ENCODE data around the gene DAP. TPM values are rescaled to one million over a fixed set of nuclear protein-coding genes. Genes with fewer than 3 reads are reported as not detected.

The DAP gene
- total RNA-seq, 1 experiment from 2014 or later, result 138 TPM

DNA sequence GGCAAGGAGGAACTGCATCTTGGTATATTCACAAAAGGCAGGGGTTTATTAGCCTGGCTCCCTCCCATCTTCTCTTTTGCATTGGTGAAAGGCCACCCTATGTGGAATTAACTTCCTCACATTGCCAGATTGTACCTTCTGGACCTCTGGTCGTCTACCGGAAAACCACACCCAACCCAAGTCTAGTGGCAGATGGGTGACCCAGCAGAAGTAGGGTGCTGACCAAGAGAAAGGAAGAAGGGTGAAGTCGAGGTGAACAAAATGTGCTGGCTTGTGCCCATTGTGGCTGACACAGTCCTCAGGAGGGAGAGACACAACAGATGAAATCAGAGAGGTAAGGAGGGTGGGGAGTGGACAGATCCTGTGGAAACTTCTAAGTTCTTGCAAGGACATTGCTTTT lies 39.8 kb upstream of the DAP start:
- Mint-ChIP-seq H3K9me3 (ENCODE audit: low read depth, unreplicated experiment) (peaks cover 6% of the 10 kb centered on the region), H3K27me3 (ENCODE audit: unreplicated experiment) (peaks cover 44% of the 10 kb centered on the region), H3K4me3 (ENCODE audit: low read depth, unreplicated experiment) (no peak overlapping the region), H3K36me3 (ENCODE audit: insufficient read depth, unreplicated experiment) (no peaks in the 10 kb centered on the region), H3K4me1 (ENCODE audit: low read depth, unreplicated experiment) (no peaks in the 10 kb centered on the region), H3K27ac (ENCODE audit: unreplicated experiment) (no peak overlapping the region)
- intact Hi-C loops (cut with micrococcal nuclease; ENCODE audit: unreplicated experiment), result no loop called here
- no TSS peak for BruUV-seq (replicated peaks)
- no peak for DNase-seq
- no peak for TF ChIP-seq CTCF (IDR thresholded peaks at IDR 0.05; ENCODE audit: unreplicated experiment)
- CTCF ChIA-PET, result no interaction called here

DNA sequence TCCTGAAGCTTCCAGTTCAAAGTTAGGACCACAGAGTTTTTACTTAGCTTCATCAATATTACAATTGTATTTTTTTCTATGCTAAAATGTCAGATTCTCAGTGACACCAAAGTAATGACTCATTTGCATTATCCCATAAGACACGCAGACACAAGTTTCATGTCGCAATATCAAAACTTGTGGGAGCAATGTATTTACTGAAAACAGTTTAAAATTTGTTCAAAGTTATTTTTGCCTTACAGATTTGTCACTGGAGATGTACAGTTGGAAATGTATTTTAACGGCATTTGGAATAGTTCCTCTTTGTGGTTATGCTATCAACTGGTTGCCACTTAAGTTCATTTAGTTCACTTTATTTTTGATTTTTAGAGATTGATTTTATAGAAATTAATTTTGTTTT lies 36.2 kb upstream of the DAP start:
- Mint-ChIP-seq H3K27ac (ENCODE audit: unreplicated experiment) (no peak overlapping the region), H3K4me1 (ENCODE audit: low read depth, unreplicated experiment) (no peaks in the 10 kb centered on the region), H3K4me3 (ENCODE audit: low read depth, unreplicated experiment) (no peak overlapping the region), H3K9me3 (ENCODE audit: low read depth, unreplicated experiment) (peaks cover 2% of the 10 kb centered on the region), H3K27me3 (ENCODE audit: unreplicated experiment) (peaks cover 40% of the 10 kb centered on the region), H3K36me3 (ENCODE audit: insufficient read depth, unreplicated experiment) (no peaks in the 10 kb centered on the region)
- no TSS peak for BruUV-seq (replicated peaks)
- intact Hi-C loops (cut with micrococcal nuclease; ENCODE audit: unreplicated experiment), result no loop called here
- no peak for TF ChIP-seq CTCF (IDR thresholded peaks at IDR 0.05; ENCODE audit: unreplicated experiment)
- CTCF ChIA-PET, result no interaction called here
- no peak for DNase-seq

- Mint-ChIP-seq H3K4me3 (ENCODE audit: low read depth, unreplicated experiment) (no peak overlapping the region), H3K36me3 (ENCODE audit: insufficient read depth, unreplicated experiment) (no peaks in the 10 kb centered on the region), H3K4me1 (ENCODE audit: low read depth, unreplicated experiment) (no peaks in the 10 kb centered on the region), H3K9me3 (ENCODE audit: low read depth, unreplicated experiment) (no peaks in the 10 kb centered on the region), H3K27ac (ENCODE audit: unreplicated experiment) (no peak overlapping the region), H3K27me3 (ENCODE audit: unreplicated experiment) (peaks cover 15% of the 10 kb centered on the region)
- no TSS peak for BruUV-seq (replicated peaks)
- CTCF ChIA-PET, result no interaction called here
- intact Hi-C loops (cut with micrococcal nuclease; ENCODE audit: unreplicated experiment), result no loop called here
- no peak for TF ChIP-seq CTCF (IDR thresholded peaks at IDR 0.05; ENCODE audit: unreplicated experiment)
- no peak for DNase-seq
Measured at GRCh38 chr5:10793785-10794184, 32.8 kb upstream of the DAP start.

GRCh38 chr5:10792336-10792735 lies 31.3 kb upstream of the DAP start:
- H3K4me3 Mint-ChIP-seq (ENCODE audit: low read depth, unreplicated experiment), result no peak overlapping the region
- no peaks in the 10 kb centered on the region for H3K36me3 Mint-ChIP-seq (ENCODE audit: insufficient read depth, unreplicated experiment)
- CTCF ChIA-PET, result interaction anchor here (0.7 kb wide), 1 partner anchor 185 kb away, joined by 5 read pairs; no protein-coding TSS in a partner anchor
- intact Hi-C loops (cut with micrococcal nuclease; ENCODE audit: unreplicated experiment), result no loop called here
- no peaks in the 10 kb centered on the region for H3K4me1 Mint-ChIP-seq (ENCODE audit: low read depth, unreplicated experiment)
- no TSS peak for BruUV-seq (replicated peaks)
- DNase-seq, result no peak
- H3K27ac Mint-ChIP-seq (ENCODE audit: unreplicated experiment), result no peak overlapping the region
- H3K9me3 Mint-ChIP-seq (ENCODE audit: low read depth, unreplicated experiment), result no peaks in the 10 kb centered on the region
- peaks cover 15% of the 10 kb centered on the region for H3K27me3 Mint-ChIP-seq (ENCODE audit: unreplicated experiment)
- no peak for TF ChIP-seq CTCF (IDR thresholded peaks at IDR 0.05; ENCODE audit: unreplicated experiment)

Measured in Calu3 (cell line).